IgD-negative memory B cell (primary cell): ENCODE measurements around the gene AUNIP. TPM values are rescaled to one million over a fixed set of nuclear protein-coding genes. Genes with fewer than 3 reads are reported as not detected.

ENCODE experiments used
- H3K27ac Mint-ChIP-seq, 3 donors: one replicate each; pipeline ENCODE4 v1.8.0; 2020 to 2022; ENCODE audit warnings: mild to moderate bottlenecking in 3 of 3, mixed read lengths in 3 of 3, moderate library complexity in 1 of 3
- H3K27me3 Mint-ChIP-seq: one replicate; pipeline ENCODE4 v1.8.0; 2021; ENCODE audit warnings: mixed read lengths
- H3K36me3 Mint-ChIP-seq: one replicate; pipeline ENCODE4 v1.8.0; 2020; ENCODE audit warnings: mild to moderate bottlenecking, mixed read lengths
- H3K4me1 Mint-ChIP-seq, 3 donors: one replicate each; pipeline ENCODE4 v1.8.0; 2020 to 2022; ENCODE audit warnings: mixed read lengths in 3 of 3, mild to moderate bottlenecking in 1 of 3
- H3K4me3 Mint-ChIP-seq, 4 donors: one replicate each; pipeline ENCODE4 v1.8.0; 2020 to 2022; ENCODE audit warnings: mild to moderate bottlenecking in 4 of 4, mixed read lengths in 4 of 4, moderate library complexity in 3 of 4
- H3K9me3 Mint-ChIP-seq, 3 donors: one replicate each; pipeline ENCODE4 v1.8.0; 2020 to 2021; ENCODE audit warnings: mixed read lengths in 3 of 3, mild to moderate bottlenecking in 1 of 3
- polyA plus RNA-seq: library from polyadenylated mRNA; unstranded; fragments of 300-500 nt; fragmentation: Illumina TruSeq; gene quantifications from one replicate; pipeline ENCODE4 v1.2.3, GENCODE V29; 2021

Gene AUNIP
- polyA plus RNA-seq, 1 donor from 2014 or later = not detected

DNA sequence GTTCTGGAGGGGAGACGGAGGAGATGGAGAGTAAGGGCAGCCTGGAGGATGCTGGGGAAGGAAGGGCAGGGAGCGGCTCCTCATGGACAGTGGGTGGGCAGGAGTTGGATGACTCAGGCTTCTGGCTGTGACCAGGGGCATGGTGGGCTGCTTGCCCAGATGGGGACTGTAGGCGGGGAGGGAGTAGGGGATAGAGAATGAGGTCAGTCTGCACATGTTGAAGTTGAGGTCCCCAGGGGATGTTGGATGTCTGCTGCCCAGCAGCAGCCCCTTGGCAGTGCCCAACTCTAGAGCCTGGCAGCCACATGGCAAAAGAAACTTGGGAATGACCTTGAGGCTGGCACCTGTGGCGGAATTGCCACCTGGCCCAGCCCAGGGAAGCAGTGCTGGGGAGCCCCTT is 52.8 kb downstream of the AUNIP start:
- Mint-ChIP-seq H3K36me3 (no peaks in the 10 kb centered on the region), H3K9me3 (no peaks in the 10 kb centered on the region), H3K27me3 (peaks cover 4% of the 10 kb centered on the region), H3K27ac (no peak overlapping the region), H3K4me3 (no peak overlapping the region), H3K4me1 (peaks cover 15 to 24% (median 19%) of the 10 kb centered on the region in 3 donors)

- Mint-ChIP-seq H3K27ac (no peak overlapping the region), H3K4me3 (no peak overlapping the region), H3K4me1 (peaks cover 11 to 23% (median 19%) of the 10 kb centered on the region in 3 donors), H3K27me3 (peaks cover 4% of the 10 kb centered on the region), H3K36me3 (no peaks in the 10 kb centered on the region), H3K9me3 (no peaks in the 10 kb centered on the region)
Observed at GRCh38 chr1:25805863-25806225, 53.4 kb downstream of the AUNIP start.

DNA sequence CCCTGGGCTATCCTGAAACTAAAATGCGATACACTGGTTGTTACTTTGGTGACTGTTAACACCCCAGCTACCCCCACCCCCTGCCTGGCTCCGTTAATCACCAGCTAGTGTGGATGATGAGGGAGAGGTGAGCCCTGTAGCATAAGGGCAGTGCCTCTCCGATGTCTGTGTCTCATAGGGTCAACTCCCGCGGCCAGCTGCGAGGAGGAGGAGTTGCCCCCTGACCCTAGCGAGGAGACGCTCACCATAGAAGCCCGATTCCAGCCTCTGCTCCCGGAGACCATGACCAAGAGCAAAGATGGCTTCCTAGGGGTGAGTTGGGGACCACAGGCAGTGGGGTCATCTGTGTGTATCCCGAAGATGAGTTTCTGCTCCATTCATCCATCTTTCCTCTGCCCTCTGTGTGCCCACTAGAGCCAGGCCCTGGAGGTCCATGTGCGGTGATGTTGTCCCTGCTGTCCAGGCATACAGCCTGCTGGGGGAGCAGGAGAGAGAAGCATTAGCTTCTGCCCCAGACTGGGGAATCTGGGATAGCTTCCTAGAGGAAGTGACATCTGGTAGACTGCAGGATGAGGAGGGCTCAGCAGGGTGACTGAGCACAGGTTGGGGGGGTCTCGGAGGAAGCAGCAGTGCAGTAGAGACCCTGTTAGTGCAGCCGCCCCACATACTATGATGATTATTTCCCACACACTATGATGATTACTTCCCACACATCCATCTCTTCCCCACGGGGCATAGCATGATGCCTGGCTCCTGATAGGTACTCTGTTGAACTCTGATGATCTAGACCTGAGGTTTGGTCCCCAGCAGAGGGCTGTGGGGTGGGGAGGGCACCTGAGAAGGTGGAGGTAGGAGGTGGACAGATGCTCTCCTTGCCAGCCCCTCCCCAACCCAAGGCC is 54.0 kb downstream of the AUNIP start:
- H3K9me3 Mint-ChIP-seq = no peaks in the 10 kb centered on the region

GRCh38 chr1:25804244-25804963 is 54.9 kb downstream of the AUNIP start:
- peaks cover 0 to 1% (median 0%) of the 10 kb centered on the region in 3 donors for H3K9me3 Mint-ChIP-seq
- no peak overlapping the region for H3K27ac Mint-ChIP-seq
- no peaks in the 10 kb centered on the region for H3K36me3 Mint-ChIP-seq
- peak overlapping the region in 2 of 4 donors; percentile 17 to 75 for H3K4me3 Mint-ChIP-seq
- peaks cover 4% of the 10 kb centered on the region for H3K27me3 Mint-ChIP-seq
- peaks cover 7 to 17% (median 13%) of the 10 kb centered on the region in 3 donors for H3K4me1 Mint-ChIP-seq

More for the DNA sequence above, 54.0 kb downstream of the AUNIP start:
- H3K36me3 Mint-ChIP-seq = no peaks in the 10 kb centered on the region
- peaks cover 4% of the 10 kb centered on the region for H3K27me3 Mint-ChIP-seq
- H3K27ac Mint-ChIP-seq = no peak overlapping the region
- H3K4me1 Mint-ChIP-seq = peaks cover 10 to 23% (median 19%) of the 10 kb centered on the region in 3 donors
- H3K4me3 Mint-ChIP-seq = peak overlapping the region in 1 of 4 donors; percentile 75

- peak overlapping the region in 1 of 4 donors; percentile 71 for H3K4me3 Mint-ChIP-seq
- H3K4me1 Mint-ChIP-seq = peaks cover 7 to 13% (median 10%) of the 10 kb centered on the region in 3 donors
- peaks cover 4% of the 10 kb centered on the region for H3K27me3 Mint-ChIP-seq
- no peaks in the 10 kb centered on the region for H3K36me3 Mint-ChIP-seq
- H3K27ac Mint-ChIP-seq = no peak overlapping the region
- peaks cover 0 to 1% (median 0%) of the 10 kb centered on the region in 3 donors for H3K9me3 Mint-ChIP-seq
Observed at GRCh38 chr1:25803368-25803767, 55.9 kb downstream of the AUNIP start.

DNA sequence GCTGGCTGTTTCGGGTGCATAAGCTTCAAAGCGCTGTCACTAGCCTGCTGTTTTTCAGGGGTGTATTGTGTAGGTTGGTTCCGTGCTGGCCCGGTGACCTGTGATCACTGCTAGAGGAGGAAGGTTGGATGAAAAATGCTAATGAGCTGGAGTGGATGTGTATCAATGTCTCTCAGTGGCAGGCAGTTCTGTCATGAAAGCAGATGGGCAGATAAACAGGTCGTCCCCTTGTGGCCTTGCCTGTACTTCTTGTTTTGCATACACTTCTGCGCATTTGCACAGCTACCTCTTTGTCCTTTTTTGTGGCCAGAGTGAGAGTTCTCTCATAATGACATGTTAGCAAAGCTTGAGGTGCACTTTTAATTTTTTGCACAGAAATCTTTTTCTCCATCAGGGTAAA is 56.3 kb downstream of the AUNIP start:
- no peaks in the 10 kb centered on the region for H3K36me3 Mint-ChIP-seq
- H3K27me3 Mint-ChIP-seq = peaks cover 4% of the 10 kb centered on the region
- peak overlapping the region in 3 of 4 donors; percentile 1 to 71 (median 51) for H3K4me3 Mint-ChIP-seq
- peaks cover 7 to 13% (median 10%) of the 10 kb centered on the region in 3 donors for H3K4me1 Mint-ChIP-seq
- peaks cover 0 to 1% (median 0%) of the 10 kb centered on the region in 3 donors for H3K9me3 Mint-ChIP-seq
- H3K27ac Mint-ChIP-seq = no peak overlapping the region

DNA sequence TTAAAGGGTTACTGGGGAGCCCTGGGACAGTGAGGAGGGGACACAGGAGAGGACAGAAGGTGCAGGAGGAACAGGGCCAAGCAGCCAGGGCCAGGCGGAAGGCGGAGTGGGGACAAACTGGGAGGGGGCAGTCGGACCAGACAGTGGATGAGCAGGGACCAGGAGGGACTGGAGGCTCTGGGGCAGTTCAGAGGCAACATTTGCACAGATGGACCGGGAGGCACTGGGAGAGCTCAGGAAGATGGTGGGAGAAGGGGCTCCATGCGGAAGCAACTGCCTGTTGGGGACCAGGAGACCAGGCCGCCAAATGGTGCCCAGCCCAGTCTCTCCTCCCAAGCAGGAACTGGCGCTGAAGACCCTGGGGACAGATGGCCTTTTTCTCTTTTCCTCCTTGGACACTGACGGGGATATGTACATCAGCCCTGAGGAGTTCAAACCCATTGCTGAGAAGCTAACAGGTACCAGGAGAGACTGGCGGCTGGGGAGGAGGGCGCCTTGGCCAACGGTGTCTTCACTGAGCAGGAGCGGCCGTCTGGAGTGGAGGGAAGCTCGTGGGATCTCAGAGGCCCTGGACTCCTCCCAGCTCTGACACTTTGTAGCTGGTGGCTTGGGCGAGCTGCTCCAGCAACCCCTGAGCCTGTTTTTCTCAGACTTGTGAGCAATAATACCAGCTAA is 58.4 kb downstream of the AUNIP start:
- H3K4me1 Mint-ChIP-seq = peaks cover 14 to 27% (median 14%) of the 10 kb centered on the region in 3 donors

GRCh38 chr1:25799935-25800702 is 59.1 kb downstream of the AUNIP start, which contains the start of gene SELENON:
Gene SELENON (plus strand): TSS chr1:25800193. CDS start chr1:25800231, 38 bp downstream.
- Mint-ChIP-seq H3K27me3 (no peaks in the 10 kb centered on the region), H3K9me3 (peaks cover 0 to 1% (median 0%) of the 10 kb centered on the region in 3 donors), H3K4me1 (peaks cover 14 to 27% (median 14%) of the 10 kb centered on the region in 3 donors), H3K36me3 (no peaks in the 10 kb centered on the region), H3K4me3 (peak within 1 kb of the TSS; percentile 22 to 90 (median 83)), H3K27ac (peak within 1 kb of the TSS in 1 of 3 donors; percentile 31)

More for the DNA sequence above, 58.4 kb downstream of the AUNIP start:
- Mint-ChIP-seq H3K27me3 (peaks cover 4% of the 10 kb centered on the region), H3K27ac (no peak overlapping the region), H3K36me3 (no peaks in the 10 kb centered on the region), H3K4me3 (peak overlapping the region; percentile 71 to 90 (median 83)), H3K9me3 (peaks cover 0 to 1% (median 0%) of the 10 kb centered on the region in 3 donors)

GRCh38 chr1:25799352-25799934 is 59.8 kb downstream of the AUNIP start:
- H3K4me1 Mint-ChIP-seq = peaks cover 14 to 25% (median 14%) of the 10 kb centered on the region in 3 donors

GRCh38 chr1:25798666-25799351 is 60.4 kb downstream of the AUNIP start:
- Mint-ChIP-seq H3K4me3 (peak overlapping the region; percentile 27 to 89 (median 71)), H3K4me1 (peaks cover 14 to 24% (median 14%) of the 10 kb centered on the region in 3 donors), H3K9me3 (peaks cover 0 to 1% (median 0%) of the 10 kb centered on the region in 3 donors), H3K36me3 (no peaks in the 10 kb centered on the region), H3K27ac (no peak overlapping the region), H3K27me3 (no peaks in the 10 kb centered on the region)

More at GRCh38 chr1:25799352-25799934, 59.8 kb downstream of the AUNIP start:
- Mint-ChIP-seq H3K36me3 (no peaks in the 10 kb centered on the region), H3K27me3 (no peaks in the 10 kb centered on the region), H3K27ac (peak overlapping the region in 1 of 3 donors; percentile 31), H3K9me3 (peaks cover 0 to 1% (median 0%) of the 10 kb centered on the region in 3 donors), H3K4me3 (peak overlapping the region in 3 of 4 donors; percentile 37 to 89 (median 77))

DNA sequence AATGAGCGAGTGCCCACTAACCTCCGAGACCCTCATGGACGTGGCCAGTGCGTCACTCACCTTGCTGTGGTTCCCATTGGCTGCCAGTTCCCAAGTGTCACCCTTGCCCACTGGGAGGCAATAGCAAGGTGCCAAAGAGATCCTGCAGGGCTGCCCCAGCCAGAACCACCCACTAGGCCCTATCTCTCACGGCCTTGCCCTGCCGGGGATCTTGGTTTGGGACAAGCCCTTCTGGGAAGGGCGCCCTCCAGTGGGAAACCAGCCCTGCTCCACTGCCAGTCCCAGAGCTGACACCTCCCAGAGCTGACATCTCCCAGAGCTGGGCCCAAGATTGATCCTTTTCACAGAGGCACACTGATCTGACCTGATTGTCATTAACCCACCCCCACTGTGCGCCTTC is 61.3 kb downstream of the AUNIP start:
- Mint-ChIP-seq H3K9me3 (peaks cover 0 to 1% (median 0%) of the 10 kb centered on the region in 3 donors), H3K36me3 (no peaks in the 10 kb centered on the region), H3K27ac (no peak overlapping the region), H3K4me3 (peak overlapping the region in 1 of 4 donors; percentile 65), H3K4me1 (peaks cover 11 to 20% (median 12%) of the 10 kb centered on the region in 3 donors), H3K27me3 (no peaks in the 10 kb centered on the region)

- peak overlapping the region in 2 of 3 donors; percentile 41 to 55 for H3K27ac Mint-ChIP-seq
- no peaks in the 10 kb centered on the region for H3K27me3 Mint-ChIP-seq
- peak overlapping the region in 2 of 4 donors; percentile 9 to 60 for H3K4me3 Mint-ChIP-seq
- peaks cover 0 to 1% (median 0%) of the 10 kb centered on the region in 3 donors for H3K9me3 Mint-ChIP-seq
- H3K4me1 Mint-ChIP-seq = peaks cover 7 to 16% (median 8%) of the 10 kb centered on the region in 3 donors
- H3K36me3 Mint-ChIP-seq = no peaks in the 10 kb centered on the region
Observed at GRCh38 chr1:25796811-25797458, 62.3 kb downstream of the AUNIP start.
